Measurements from ENCODE around the gene SLC17A5.

DNA sequence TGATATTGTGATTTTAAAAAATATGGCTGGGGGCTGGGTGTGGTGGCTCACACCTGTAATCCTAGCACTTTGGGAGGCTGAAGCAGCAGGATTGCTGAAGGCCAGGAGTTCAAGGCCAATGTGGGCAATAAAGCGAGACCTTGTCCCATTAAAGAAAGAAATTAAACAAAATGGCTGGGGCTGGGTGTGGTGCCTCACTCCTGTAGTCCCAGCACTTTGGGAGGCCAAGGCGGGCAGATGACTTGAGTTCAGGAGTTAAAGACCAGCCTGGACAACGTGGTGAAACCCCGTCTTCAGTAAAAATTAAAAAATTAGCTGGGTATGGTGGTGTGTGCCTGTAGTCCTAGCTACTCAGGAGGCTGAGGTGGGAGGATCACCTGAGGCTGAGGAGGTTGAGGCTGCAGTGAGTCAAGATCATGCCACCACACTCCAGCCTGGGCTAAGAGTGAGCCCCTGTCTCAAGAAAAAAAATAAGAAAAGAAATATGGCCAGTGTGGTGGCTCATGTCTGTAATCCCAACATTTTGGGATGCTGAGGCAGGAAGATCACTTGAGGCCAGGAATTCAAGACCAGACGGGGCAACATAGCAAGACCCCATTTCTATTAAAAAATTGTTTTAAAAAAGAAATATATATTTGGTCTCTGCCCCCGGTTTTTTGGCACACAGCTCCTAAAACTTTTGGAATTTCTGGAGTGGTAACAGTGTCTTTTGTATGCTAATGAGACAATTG lies 39.8 kb downstream of the SLC17A5 start:
- TF ChIP-seq EZH2 (IDR thresholded peaks at IDR 0.05; ENCODE audit: insufficient read depth, poor library complexity, severe bottlenecking) (no peak), EZH2phosphoT487 (IDR thresholded peaks at IDR 0.05; ENCODE audit: insufficient read depth, low read depth) (no peak)
